Panc1 (cell line): ENCODE data around the gene TMCC1.

Experiments used
- CTCF ChIP-seq: fragments of 450-650 bp; IDR thresholded peaks from 2 replicates; pipeline ENCODE4 v1.5.1; 2017; ENCODE audit warnings: mild to moderate bottlenecking
- POLR2AphosphoS5 ChIP-seq: IDR thresholded peaks from 2 replicates; pipeline ENCODE4 v1.6.1; 2012; ENCODE audit warnings: mild to moderate bottlenecking, low read depth, low read length, moderate library complexity
- SIN3A ChIP-seq: IDR thresholded peaks from 2 replicates; pipeline ENCODE4 v1.6.1; 2012; ENCODE audit warnings: low read depth, mild to moderate bottlenecking, low read length, moderate library complexity, borderline replicate concordance; ENCODE audit not compliant: insufficient read depth
- TCF7L2 ChIP-seq: IDR thresholded peaks from 2 replicates; pipeline ENCODE4 v1.6.1; 2011; ENCODE audit warnings: mild to moderate bottlenecking, low read depth, low read length, inconsistent platforms
- TF ChIP-seq, protein P1 (sequence below), 2 experiments: IDR thresholded peaks; 2 replicates each; pipeline ENCODE4 v1.6.1; 2011 to 2012; ENCODE audit warnings: low read depth in 2 of 2, control low read depth in 1 of 2, low read length in 1 of 2, mild to moderate bottlenecking in 1 of 2, moderate library complexity in 1 of 2; ENCODE audit not compliant: insufficient read depth in 1 of 2

DNA sequence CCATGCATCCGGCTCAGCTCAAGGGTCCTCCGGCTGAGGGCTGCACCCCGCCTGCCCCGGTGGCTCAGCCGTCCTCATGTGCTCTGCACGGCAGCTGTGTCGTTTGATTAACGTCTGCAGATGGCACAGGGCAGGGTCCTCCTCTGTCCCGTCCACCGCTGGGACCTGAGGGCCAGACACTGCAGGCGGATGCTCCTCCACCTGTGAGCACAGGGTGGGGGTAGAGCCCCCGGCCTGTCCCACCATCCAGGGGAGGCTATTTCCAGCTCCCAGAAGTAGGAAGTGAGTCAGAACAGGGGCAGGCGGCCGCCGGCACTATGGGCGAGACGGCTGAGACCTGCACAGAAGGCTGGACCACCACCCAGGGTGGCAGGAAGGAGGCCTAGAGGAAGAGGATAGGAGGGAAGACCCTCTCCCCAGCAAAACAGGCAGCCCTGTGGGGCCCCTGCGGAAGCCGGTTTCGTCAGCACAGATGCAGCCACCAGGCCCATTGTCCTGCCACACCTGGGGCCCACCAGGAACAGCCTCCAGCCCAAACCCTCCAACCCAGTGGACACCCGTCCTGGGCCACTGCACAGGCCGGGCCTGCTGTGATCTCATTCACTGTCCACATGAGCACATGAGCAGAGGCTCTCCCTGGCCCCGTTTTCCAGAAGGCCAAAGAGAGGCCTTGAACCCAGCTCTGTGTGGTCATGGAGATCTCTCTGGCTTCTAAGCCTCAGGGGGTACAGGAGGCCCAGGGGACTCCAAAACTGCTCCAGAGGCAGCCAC, 274.4 kb downstream of the TMCC1 start:
- no peak for TF ChIP-seq CTCF
- TF ChIP-seq POLR2AphosphoS5, result no peak
- TF ChIP-seq TCF7L2, result no peak
- TF ChIP-seq SIN3A, result no peak
- TF ChIP-seq, protein P1, sequence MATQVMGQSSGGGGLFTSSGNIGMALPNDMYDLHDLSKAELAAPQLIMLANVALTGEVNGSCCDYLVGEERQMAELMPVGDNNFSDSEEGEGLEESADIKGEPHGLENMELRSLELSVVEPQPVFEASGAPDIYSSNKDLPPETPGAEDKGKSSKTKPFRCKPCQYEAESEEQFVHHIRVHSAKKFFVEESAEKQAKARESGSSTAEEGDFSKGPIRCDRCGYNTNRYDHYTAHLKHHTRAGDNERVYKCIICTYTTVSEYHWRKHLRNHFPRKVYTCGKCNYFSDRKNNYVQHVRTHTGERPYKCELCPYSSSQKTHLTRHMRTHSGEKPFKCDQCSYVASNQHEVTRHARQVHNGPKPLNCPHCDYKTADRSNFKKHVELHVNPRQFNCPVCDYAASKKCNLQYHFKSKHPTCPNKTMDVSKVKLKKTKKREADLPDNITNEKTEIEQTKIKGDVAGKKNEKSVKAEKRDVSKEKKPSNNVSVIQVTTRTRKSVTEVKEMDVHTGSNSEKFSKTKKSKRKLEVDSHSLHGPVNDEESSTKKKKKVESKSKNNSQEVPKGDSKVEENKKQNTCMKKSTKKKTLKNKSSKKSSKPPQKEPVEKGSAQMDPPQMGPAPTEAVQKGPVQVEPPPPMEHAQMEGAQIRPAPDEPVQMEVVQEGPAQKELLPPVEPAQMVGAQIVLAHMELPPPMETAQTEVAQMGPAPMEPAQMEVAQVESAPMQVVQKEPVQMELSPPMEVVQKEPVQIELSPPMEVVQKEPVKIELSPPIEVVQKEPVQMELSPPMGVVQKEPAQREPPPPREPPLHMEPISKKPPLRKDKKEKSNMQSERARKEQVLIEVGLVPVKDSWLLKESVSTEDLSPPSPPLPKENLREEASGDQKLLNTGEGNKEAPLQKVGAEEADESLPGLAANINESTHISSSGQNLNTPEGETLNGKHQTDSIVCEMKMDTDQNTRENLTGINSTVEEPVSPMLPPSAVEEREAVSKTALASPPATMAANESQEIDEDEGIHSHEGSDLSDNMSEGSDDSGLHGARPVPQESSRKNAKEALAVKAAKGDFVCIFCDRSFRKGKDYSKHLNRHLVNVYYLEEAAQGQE (IDR thresholded peaks at IDR 0.05; ENCODE audit: insufficient read depth in 1 of 2, low read depth in 2 of 2, low read length in 1 of 2), result no peak
